ENCODE data around the gene GPC3.

GPC3 gene

DNA sequence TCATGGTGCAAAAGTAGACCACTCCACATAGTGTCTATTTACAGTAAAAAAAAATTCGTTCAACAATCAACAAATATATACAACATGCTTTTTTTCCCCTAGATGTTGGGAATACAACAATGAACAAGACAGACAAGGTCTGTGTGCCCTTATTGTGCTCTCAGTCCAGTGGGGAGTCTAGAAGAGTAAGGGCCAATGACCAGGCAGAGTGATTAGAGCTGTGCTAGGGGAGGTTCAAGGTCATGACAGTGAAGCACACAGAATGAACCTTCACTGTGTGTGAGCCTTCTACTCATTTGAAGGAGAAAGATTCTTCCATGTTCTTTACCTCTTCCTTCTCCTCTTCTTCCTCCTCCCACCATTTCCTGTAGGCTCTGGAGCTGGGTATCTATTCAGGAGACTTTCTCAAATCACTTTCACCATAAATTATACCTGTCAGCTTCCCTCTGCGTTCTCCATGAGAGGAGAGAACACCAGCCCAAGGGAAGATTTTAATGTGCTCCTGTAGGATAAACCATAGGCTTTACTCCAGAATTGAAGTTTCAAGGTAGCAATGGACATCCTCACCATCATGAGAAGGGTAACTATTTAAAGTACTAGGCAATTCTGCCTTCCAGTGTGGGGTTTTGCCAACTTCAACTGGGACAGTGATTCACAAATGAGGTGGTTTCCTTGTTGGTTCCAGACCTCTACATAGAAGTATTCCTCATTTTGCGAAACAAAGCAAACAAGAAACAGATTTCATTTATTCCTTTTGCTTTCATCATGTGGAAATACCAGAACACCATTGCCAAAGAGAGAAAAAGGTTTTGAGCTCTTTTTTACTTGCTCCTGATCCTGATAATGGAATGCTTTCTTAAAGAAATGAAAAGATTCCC is 323.2 kb downstream of the GPC3 start:
- H3K27me3 Mint-ChIP-seq = no peaks in the 10 kb centered on the region
- H3K36me3 Mint-ChIP-seq = peaks cover 3% of the 10 kb centered on the region
- H3K27ac Mint-ChIP-seq = no peak overlapping the region
- no peaks in the 10 kb centered on the region for H3K4me1 Mint-ChIP-seq (ENCODE audit: low read depth)
- H3K9me3 Mint-ChIP-seq (ENCODE audit: low read depth) = no peaks in the 10 kb centered on the region
- H3K4me3 Mint-ChIP-seq = no peak overlapping the region

DNA sequence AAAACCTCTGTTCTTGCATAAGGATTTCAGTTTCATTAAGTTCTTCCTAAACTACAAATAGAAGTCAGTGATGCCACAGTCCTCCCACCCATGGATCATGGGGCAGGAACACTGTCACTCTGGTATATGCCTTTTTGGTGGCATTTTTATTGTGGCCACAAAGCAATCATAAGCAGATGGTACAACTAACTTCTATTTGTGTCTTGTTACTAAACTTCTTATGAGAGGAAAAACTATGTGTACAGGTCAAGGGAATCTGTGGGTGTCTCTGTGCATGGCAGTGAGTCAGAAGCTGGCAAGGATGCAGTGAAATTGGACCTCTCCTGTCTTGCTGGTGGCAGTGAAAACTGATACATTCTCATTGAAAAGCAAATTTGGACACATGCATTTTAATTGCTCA is 325.1 kb downstream of the GPC3 start:
- H3K27ac Mint-ChIP-seq = no peak overlapping the region
- no peak overlapping the region for H3K4me3 Mint-ChIP-seq
- no peaks in the 10 kb centered on the region for H3K27me3 Mint-ChIP-seq
- H3K36me3 Mint-ChIP-seq = peaks cover 3% of the 10 kb centered on the region
- no peaks in the 10 kb centered on the region for H3K4me1 Mint-ChIP-seq (ENCODE audit: low read depth)
- no peaks in the 10 kb centered on the region for H3K9me3 Mint-ChIP-seq (ENCODE audit: low read depth)

DNA sequence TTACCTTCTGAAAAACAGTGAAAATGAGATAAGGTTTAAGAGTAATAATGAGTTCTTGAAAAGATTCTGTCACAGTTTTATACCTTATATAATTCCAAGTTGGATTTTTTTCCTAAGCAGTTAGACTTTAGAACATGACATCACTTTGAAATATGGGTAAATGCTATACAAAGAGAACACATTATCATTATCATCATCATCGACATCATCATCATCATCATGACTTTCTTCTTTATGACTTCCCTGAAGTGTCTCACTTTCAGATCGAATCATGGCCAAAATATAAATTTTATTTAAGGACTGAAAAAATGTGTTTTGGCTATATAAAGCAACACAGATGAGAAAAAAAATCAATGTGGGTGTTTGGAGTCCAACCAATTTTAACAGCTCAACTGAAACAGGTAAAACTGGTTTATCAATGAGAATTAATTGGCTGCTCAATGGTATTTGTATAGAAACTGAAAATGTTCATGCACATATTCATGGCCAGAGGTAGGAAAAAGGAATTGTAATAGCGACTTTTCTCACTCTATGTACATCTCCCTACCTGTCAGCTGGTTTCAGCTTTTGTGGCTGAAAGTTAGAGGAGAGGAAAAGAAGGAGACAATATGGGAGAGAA is 327.0 kb downstream of the GPC3 start:
- peaks cover 3% of the 10 kb centered on the region for H3K36me3 Mint-ChIP-seq
- H3K9me3 Mint-ChIP-seq (ENCODE audit: low read depth) = no peaks in the 10 kb centered on the region
- H3K27ac Mint-ChIP-seq = no peak overlapping the region
- H3K4me3 Mint-ChIP-seq = no peak overlapping the region
- H3K4me1 Mint-ChIP-seq (ENCODE audit: low read depth) = no peaks in the 10 kb centered on the region
- no peaks in the 10 kb centered on the region for H3K27me3 Mint-ChIP-seq

DNA sequence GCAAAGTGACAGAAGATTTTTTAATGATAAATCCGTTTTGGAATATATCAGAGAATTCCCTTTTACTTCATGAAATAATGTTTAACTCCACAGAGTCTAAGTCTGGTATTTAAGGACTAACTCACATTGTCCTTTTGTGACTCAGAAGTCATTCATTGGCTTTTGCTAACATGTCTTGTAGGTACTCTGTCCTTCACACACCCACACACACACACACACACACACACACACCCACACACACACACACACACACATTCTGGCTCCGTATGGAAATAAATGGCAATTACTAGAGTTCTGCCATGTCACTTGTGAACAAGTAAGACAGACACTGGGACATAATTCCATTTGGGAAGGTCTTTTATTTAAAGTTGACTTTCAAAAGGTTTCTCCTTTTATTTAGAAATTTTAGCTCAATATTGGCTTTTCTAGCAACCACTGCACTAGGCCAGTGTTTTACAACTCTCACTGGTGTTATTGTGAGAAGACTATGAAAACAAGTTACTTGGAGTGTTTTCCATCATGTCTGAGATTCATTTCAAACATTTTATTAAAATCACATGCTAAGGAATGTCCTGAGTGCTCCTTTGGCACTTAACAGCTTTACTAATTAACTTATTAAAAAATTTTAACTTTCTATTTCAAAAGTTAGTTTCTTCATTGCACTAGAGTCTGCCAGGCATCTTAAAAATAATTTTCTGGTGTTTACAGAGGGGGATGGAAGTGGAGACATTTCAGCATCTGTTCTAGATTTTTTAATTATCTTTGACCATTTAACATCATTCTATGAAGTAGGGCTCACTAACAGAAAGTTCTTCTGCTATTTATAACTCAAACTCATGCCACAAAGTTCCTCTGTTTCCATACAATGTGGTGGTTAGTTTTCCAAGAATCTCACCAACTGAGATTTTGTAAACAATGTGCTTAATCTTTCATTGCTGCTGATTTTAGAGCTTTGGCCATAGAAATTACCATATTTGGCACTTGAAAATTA is 329.8 kb downstream of the GPC3 start:
- H3K4me1 Mint-ChIP-seq (ENCODE audit: low read depth) = no peaks in the 10 kb centered on the region
- H3K27me3 Mint-ChIP-seq = no peaks in the 10 kb centered on the region
- H3K4me3 Mint-ChIP-seq = no peak overlapping the region
- H3K27ac Mint-ChIP-seq = no peak overlapping the region
- H3K9me3 Mint-ChIP-seq (ENCODE audit: low read depth) = no peaks in the 10 kb centered on the region
- H3K36me3 Mint-ChIP-seq = peaks cover 3% of the 10 kb centered on the region

DNA sequence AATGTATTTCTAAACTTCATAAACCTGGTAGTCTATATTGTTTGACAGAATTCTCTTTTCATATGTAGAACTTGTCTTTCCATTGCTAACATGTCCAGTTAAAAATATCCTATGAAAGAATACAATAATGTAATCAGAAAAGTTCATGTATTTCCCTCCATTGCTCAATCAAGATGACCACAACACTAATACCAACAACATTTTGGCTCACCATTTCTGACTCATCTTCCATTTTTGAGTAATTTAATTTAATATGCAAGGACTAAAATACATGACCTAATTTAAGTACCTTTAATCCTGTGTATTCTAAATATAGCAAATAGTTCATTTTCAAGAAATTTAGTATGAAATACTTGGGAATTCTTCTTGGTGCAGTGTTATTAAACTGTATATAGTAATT is 330.6 kb downstream of the GPC3 start:
- no peaks in the 10 kb centered on the region for H3K4me1 Mint-ChIP-seq (ENCODE audit: low read depth)
- no peak overlapping the region for H3K4me3 Mint-ChIP-seq
- H3K9me3 Mint-ChIP-seq (ENCODE audit: low read depth) = no peaks in the 10 kb centered on the region
- no peaks in the 10 kb centered on the region for H3K27me3 Mint-ChIP-seq
- H3K27ac Mint-ChIP-seq = no peak overlapping the region
- peaks cover 3% of the 10 kb centered on the region for H3K36me3 Mint-ChIP-seq

DNA sequence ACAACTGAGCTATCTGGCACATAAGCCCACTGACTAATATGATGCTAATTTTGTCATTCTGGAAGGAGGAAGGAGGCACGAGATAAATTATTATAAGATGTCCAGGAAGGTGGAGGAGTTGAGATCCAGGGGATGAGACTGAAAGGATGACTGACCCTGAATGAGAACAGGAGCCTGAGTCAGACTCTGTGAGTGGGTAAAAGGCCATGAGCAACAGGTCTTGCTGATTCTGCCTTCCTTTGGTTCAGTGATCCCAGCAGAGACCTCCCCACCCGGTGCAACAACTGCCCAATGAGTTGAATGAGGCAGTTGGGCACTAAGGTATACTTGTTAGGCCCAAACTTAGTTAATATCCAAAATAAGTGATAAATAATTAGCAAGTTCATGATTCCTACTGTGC is 332.0 kb downstream of the GPC3 start:
- Mint-ChIP-seq H3K27ac (no peak overlapping the region), H3K4me1 (ENCODE audit: low read depth) (no peaks in the 10 kb centered on the region), H3K27me3 (no peaks in the 10 kb centered on the region), H3K36me3 (no peaks in the 10 kb centered on the region), H3K4me3 (no peak overlapping the region), H3K9me3 (ENCODE audit: low read depth) (no peaks in the 10 kb centered on the region)

DNA sequence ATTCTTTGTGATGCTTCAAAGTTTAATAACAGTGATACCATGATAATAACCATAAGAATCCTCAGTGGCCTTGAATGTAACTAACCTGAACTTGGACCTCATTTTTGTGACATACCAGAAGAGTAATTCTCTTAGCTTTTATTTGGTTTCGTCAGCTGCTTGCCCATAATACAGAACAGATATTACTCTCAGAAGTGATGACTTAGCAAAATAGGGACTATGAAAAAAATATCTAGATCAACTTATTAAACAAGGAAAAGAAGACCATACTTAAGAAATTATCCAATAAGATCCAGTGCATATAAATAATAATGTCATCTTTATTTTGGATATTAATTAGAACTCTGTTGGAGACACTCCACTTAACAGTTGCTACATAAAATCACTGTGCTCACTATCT is 333.2 kb downstream of the GPC3 start:
- no peak overlapping the region for H3K4me3 Mint-ChIP-seq
- no peaks in the 10 kb centered on the region for H3K27me3 Mint-ChIP-seq
- no peaks in the 10 kb centered on the region for H3K36me3 Mint-ChIP-seq
- no peaks in the 10 kb centered on the region for H3K4me1 Mint-ChIP-seq (ENCODE audit: low read depth)
- no peaks in the 10 kb centered on the region for H3K9me3 Mint-ChIP-seq (ENCODE audit: low read depth)
- no peak overlapping the region for H3K27ac Mint-ChIP-seq

DNA sequence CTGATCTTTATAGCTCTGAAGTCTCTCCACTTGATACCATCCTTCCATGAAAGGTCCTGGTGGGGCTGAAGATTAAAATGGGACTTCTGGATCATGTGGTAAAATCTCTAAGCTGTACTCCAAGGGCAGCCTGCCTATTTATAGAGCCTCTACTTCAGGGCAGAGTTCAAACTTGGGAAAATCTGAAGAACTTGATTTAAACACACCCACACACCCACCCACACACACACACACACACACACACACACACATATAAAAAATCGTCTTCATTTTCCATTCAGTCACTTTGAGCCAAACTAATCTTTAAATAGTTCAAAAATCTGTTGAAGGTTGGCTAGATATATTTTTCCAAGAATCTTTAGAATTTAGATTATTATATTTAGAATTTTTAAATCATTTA is 335.2 kb downstream of the GPC3 start:
- no peaks in the 10 kb centered on the region for H3K36me3 Mint-ChIP-seq
- no peak overlapping the region for H3K27ac Mint-ChIP-seq
- H3K4me3 Mint-ChIP-seq = no peak overlapping the region
- H3K27me3 Mint-ChIP-seq = no peaks in the 10 kb centered on the region
- no peaks in the 10 kb centered on the region for H3K4me1 Mint-ChIP-seq (ENCODE audit: low read depth)
- no peaks in the 10 kb centered on the region for H3K9me3 Mint-ChIP-seq (ENCODE audit: low read depth)

DNA sequence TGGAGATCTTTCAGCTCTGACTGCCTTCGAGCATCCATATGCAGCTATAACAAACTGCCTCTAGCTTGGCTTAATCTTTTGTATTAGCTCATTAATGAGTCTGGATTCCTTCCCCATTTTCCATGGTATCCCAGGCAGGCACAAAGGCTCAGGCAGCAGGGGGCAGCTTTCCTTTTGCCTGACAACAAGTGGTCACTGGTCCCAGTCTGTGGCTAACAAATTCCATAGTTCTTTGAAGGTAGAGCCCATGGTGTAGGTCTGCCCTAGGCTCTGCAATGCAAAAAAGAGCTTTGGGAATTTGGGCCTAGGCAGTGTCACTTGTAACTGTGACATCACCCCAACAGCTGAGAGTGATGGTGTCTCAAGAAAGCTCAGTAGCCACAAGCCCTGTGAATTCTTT is 335.7 kb downstream of the GPC3 start:
- H3K4me3 Mint-ChIP-seq = no peak overlapping the region
- no peaks in the 10 kb centered on the region for H3K27me3 Mint-ChIP-seq
- no peaks in the 10 kb centered on the region for H3K36me3 Mint-ChIP-seq
- no peaks in the 10 kb centered on the region for H3K9me3 Mint-ChIP-seq (ENCODE audit: low read depth)
- no peak overlapping the region for H3K27ac Mint-ChIP-seq
- no peaks in the 10 kb centered on the region for H3K4me1 Mint-ChIP-seq (ENCODE audit: low read depth)

DNA sequence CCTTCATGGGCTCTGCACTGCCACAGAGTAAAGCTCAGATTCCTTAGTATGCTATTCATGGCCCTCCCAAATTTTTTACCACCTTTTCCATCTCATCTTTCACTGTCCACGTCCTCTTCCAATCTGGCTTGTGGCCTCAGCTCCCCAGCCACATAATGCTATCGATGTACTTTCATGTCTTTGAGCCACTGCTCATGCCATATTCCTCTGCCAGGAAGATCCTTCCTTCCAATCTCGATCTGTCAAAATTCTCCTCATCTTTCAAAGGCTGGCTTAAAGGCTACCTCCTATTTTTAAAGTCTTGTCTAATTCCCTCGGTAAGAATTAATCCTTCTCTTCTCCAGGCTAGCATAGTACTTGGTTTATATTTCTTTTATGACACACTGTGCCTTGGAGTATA is 336.8 kb downstream of the GPC3 start:
- Mint-ChIP-seq H3K36me3 (no peaks in the 10 kb centered on the region), H3K9me3 (ENCODE audit: low read depth) (no peaks in the 10 kb centered on the region), H3K4me1 (ENCODE audit: low read depth) (no peaks in the 10 kb centered on the region), H3K4me3 (no peak overlapping the region), H3K27ac (no peak overlapping the region), H3K27me3 (no peaks in the 10 kb centered on the region)

DNA sequence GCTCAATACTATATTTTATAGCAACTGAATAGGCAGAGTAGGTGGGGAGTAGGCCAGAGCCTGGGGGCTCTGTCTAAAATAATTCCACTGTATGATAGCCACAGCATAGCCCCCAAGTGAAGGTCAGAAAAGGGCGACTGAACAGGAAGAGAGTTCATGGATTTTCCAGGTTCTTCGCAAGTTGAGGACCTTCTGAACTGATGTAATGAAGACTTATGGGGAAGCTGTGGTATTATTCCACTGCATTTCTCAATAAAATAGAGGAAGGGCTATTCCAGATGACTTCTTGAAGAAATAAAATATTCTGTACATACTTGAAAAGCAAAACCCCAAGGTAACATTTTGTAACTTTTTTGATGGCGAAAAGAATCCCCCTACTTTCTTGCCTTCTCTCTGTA is 338.7 kb downstream of the GPC3 start:
- H3K27ac Mint-ChIP-seq = no peak overlapping the region
- H3K9me3 Mint-ChIP-seq (ENCODE audit: low read depth) = no peaks in the 10 kb centered on the region
- H3K4me1 Mint-ChIP-seq (ENCODE audit: low read depth) = no peaks in the 10 kb centered on the region
- H3K27me3 Mint-ChIP-seq = no peaks in the 10 kb centered on the region
- no peaks in the 10 kb centered on the region for H3K36me3 Mint-ChIP-seq
- H3K4me3 Mint-ChIP-seq = no peak overlapping the region

DNA sequence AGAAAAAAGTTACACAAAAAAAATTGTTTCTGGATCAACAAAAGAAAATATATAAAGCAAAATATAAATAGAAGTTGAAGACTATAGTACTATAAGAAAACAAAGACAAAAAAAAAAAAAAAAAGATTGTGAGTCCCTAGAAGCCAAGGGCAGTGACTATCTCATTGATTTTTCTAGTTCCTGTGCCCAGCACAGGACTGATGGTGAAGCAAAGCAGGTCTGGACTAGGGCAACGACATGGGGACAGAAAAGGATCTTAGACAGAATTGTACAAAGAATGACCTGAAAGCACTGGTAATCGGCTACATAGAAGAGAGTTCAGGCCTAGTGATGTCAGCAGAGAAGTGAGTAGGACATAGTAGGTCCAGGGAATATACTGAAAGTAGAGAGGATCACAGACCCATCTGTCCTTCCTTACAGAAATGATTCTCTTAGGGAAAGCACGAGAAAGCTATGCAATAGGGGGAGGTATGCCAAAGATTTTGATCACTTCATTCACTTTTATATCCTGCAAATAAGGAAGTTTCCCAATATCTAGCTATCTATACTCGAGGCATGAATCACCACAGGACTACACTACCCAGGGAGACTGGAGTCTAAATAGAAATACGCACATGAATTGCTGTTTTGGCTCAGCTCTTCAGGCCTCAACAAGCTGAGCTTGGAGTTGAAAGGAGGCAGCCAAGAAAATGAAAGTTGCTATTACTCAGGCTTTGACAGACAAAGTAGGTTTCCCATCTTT is 339.2 kb downstream of the GPC3 start:
- Mint-ChIP-seq H3K27me3 (no peaks in the 10 kb centered on the region), H3K36me3 (no peaks in the 10 kb centered on the region), H3K4me3 (no peak overlapping the region), H3K9me3 (ENCODE audit: low read depth) (no peaks in the 10 kb centered on the region), H3K27ac (no peak overlapping the region), H3K4me1 (ENCODE audit: low read depth) (no peaks in the 10 kb centered on the region)

DNA sequence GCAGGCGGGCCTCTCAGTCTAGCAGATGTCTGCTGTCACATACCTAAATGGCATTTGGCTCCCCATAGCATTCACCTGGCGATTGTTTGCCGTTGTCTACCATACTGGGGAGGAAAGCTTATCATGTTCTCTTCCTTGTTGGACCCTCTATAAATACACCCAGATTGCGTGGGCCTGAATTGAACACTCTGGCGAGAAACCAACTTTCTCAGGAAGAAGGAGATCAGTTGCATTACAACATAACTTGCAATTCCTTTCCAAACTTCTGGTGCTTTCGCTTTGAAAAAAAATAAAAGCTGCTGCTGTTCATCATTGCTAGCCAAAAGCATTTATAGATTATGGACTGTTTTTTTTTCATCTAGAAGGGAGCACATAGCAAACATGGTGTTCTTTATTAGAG is 340.1 kb downstream of the GPC3 start:
- Mint-ChIP-seq H3K4me1 (ENCODE audit: low read depth) (no peaks in the 10 kb centered on the region), H3K9me3 (ENCODE audit: low read depth) (no peaks in the 10 kb centered on the region), H3K36me3 (no peaks in the 10 kb centered on the region), H3K27ac (no peak overlapping the region), H3K27me3 (no peaks in the 10 kb centered on the region), H3K4me3 (no peak overlapping the region)

DNA sequence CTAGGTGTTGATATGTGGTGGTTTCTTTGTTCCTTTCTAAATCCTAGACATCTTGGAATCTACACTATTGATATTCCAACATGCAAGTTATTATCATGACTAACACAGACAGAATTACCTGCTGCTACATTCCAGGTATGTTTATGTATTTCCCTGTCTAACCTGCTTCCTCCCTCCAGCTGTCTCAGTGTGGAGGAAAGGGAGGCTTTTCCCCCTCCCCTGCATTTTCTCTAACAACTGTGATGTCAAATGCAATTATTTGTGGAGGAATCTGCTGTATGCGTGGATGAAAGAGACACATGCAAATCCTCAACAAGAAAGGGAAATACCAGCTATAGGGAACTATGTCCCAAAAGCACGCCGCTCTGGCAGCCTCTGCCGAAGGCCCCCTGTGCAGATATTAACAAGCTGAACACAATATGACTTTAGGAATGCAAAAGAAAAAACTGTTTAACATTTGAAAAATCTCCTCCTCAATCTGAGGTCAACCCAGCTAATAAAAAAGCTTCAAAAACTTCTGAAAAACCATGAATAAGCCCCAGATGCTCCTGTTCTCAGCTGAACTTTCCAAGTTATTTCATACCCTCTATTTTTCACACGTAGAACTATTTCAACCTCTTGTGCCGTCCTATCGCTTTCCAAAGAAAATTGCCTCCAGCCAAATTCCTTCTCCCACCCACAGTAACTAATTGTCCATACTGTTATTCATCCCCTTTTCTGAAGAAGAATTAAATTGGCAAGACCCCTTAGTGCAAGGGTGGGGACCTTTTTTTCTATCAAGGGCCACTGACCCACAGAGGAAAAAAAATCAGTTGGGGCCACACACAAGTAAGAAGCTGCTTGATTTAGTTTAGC is 345.0 kb downstream of the GPC3 start:
- Mint-ChIP-seq H3K9me3 (ENCODE audit: low read depth) (no peaks in the 10 kb centered on the region), H3K27me3 (no peaks in the 10 kb centered on the region), H3K4me1 (ENCODE audit: low read depth) (no peaks in the 10 kb centered on the region), H3K36me3 (peaks cover 2% of the 10 kb centered on the region), H3K4me3 (no peak overlapping the region), H3K27ac (no peak overlapping the region)

Data from activated naive CD8-positive, alpha-beta T cell (primary cell).